BLaER1 (cell line): Measurements from ENCODE around the gene UNKL.

Experiments used
- H3K27ac ChIP-seq: shearing (Covaris generic); formaldehyde crosslinking; 2 replicates; pipeline ENCODE4 v1.8.1; 2022
- H3K27me3 ChIP-seq: shearing (Covaris generic); formaldehyde crosslinking; 2 replicates; pipeline ENCODE4 v1.8.1; 2022
- H3K36me3 ChIP-seq: shearing (Covaris generic); formaldehyde crosslinking; 2 replicates; pipeline ENCODE4 v1.8.1; 2022
- H3K4me1 ChIP-seq: shearing (Covaris generic); formaldehyde crosslinking; 2 replicates; pipeline ENCODE4 v1.8.1; 2022
- H3K4me2 ChIP-seq: shearing (Covaris generic); formaldehyde crosslinking; 2 replicates; pipeline ENCODE4 v1.8.1; 2022
- H3K4me3 ChIP-seq: shearing (Covaris generic); formaldehyde crosslinking; 2 replicates; pipeline ENCODE4 v1.8.1; 2022
- H3K9ac ChIP-seq: shearing (Covaris generic); formaldehyde crosslinking; 2 replicates; pipeline ENCODE4 v1.8.1; 2022
- H3K9me3 ChIP-seq: shearing (Covaris generic); formaldehyde crosslinking; 2 replicates; pipeline ENCODE4 v1.8.1; 2022
- H4K20me1 ChIP-seq: shearing (Covaris generic); formaldehyde crosslinking; 2 replicates; pipeline ENCODE4 v1.8.1; 2022
- Cebpa-rat ChIP-seq: shearing (Covaris generic); IDR thresholded peaks from 2 replicates; pipeline ENCODE4 v1.8.1; 2022

Gene UNKL

DNA sequence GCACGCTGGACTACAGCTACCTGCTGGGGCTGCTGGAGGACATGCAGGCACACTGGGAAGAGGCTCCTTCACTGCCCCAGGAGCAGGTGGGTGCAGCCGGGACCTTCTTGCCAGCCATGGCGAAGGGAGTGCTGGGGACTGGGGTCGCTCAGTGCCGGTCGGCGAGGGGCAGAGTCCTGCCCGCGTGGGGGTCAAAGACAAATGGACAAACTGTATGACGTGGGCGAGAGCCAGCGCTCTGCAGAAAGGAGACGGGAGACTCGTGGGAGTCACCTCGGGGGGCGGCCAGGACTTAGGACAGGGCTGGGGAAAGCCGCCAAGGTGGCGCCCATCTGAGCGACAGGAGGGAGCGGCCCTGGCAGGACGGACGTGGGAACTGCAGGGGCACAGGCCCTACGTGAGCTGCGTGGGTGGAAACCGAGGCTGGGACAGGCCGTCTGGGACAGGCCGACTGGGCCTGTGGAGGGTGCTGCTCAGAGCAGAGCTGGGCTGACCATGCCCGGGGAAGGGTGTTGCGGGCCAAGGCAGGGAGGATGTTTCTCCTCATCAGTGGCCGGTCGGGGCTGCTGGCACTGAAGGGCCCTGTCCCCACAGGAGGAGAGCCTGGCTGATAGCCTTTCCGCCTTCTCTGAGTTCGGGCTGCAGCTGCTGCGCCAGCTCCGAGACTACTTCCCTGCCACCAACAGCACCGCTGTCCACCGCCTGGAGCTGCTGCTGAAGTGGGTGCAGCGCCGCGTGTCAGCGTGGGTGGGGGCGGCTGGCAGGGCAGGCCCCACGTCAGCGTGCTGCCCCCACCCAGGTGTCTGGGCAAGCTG is 70.9 kb downstream of the UNKL start:
- H3K27ac ChIP-seq = peak overlapping the region; percentile 22; the same call in 1 of the 2 replicates
- H3K9me3 ChIP-seq = no peaks in the 10 kb centered on the region
- no peak for TF ChIP-seq Cebpa-rat
- H3K4me2 ChIP-seq = peak overlapping the region; percentile 97
- H3K4me3 ChIP-seq = peak overlapping the region; percentile 55; the same call in 1 of the 2 replicates
- peaks cover 12% of the 10 kb centered on the region for H4K20me1 ChIP-seq
- peaks cover 14% of the 10 kb centered on the region for H3K36me3 ChIP-seq
- peaks cover 4% of the 10 kb centered on the region; the same call in 1 of the 2 replicates for H3K27me3 ChIP-seq
- H3K9ac ChIP-seq = peak overlapping the region; percentile 44; the same call in 1 of the 2 replicates
- H3K4me1 ChIP-seq = peaks cover 45% of the 10 kb centered on the region

DNA sequence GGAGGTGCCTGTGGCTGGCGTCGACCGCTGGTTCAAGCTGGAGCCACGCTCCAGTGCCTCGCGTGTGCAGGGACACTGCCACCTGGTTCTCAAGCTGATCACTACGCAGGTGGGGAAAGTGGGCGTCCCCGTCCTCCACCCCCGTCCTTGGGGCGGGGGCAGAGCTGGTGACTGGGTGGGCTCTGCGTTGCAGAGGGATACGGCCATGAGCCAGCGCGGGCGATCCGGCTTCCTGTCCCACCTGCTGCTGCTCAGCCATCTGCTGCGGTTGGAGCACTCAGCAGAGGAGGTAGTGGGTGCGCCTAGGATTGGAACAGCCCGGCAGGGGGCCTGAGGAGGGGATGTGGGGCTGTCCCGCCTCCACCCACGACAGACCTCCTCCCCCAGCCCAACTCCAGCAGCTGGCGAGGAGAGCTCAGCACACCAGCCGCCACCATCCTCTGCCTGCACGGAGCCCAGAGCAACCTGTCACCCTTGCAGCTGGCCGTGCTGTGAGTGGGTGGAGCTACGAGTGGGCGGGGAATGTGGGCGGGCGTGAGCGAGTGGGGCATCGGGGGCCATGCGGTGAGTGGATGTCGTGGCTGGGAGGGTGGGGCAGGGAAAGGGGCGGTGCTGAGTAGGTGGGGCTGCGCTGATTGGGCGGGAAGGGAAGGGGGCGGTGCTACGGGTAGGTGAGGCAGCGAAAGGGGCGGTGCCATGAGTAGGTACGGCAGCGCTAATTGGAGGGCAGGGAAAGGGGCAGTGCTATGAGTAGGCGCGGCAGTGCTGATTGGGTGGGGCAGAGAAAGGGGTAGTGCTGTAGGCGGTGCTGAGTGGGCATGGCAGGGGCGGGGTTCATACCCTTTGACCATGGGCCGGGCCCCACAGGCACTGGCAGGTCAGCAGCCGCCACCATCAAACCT is 71.7 kb downstream of the UNKL start:
- H3K36me3 ChIP-seq = 0 out of 2 replicates have a peak, but pooled peaks cover 5% of the 10 kb centered on the region
- H3K27me3 ChIP-seq = peaks cover 10% of the 10 kb centered on the region
- H3K4me3 ChIP-seq = peak overlapping the region; percentile 55
- peak overlapping the region; percentile 97 for H3K4me2 ChIP-seq
- H4K20me1 ChIP-seq = peaks cover 14% of the 10 kb centered on the region
- peaks cover 52% of the 10 kb centered on the region for H3K4me1 ChIP-seq
- no peaks in the 10 kb centered on the region for H3K9me3 ChIP-seq
- TF ChIP-seq Cebpa-rat = no peak
- peak overlapping the region; percentile 60; the same call in 1 of the 2 replicates for H3K9ac ChIP-seq
- H3K27ac ChIP-seq = peak overlapping the region; percentile 83

DNA sequence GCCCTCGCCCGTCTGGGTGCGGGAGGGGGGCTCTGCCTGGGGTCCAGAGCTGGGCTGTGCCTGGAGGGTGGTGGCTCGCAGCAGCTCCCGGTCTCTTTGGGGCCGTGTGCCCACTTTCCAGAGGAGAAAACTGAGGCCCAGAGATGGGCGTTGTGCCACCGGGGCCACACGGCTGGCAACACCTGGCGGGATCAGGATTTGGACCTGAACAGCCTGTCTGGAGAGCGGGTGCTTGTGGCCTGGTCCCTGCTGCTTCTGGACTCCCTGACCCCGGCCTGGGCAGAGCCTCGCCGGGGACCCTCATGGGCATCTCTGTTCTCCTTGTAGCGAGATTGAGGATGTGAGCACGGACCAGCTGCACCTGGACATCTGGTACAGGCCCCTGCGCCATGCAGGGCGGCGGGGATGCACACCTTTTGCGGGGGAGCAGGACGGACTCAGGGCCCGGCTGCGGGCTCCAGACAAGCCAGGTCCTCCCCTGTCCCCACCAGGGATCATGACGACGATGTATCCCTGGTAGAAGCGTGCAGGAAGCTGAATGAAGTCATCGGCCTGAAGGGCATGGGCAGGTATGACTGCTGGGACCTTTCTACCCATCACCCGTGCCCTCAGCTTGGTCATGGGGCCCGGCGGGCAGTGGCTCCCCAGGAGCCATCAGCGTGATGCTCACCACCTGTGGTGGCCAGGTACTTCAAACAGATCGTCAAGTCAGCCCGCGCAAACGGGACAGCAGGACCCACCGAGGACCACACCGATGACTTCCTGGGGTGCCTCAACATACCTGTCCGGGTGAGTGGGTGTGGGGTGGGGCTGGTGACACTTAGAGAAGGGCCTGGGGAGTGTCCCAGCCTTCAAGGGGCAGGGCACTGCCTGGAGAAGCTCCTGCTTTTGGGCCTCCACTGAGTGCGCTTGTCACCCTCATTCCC is 72.7 kb downstream of the UNKL start:
- peak overlapping the region; percentile 50 for H3K4me3 ChIP-seq
- peak overlapping the region; percentile 87 for H3K4me2 ChIP-seq
- no peaks in the 10 kb centered on the region for H3K9me3 ChIP-seq
- TF ChIP-seq Cebpa-rat = no peak
- H3K4me1 ChIP-seq = peaks cover 59% of the 10 kb centered on the region
- peak overlapping the region; percentile 60; the same call in 1 of the 2 replicates for H3K9ac ChIP-seq
- no peaks in the 10 kb centered on the region for H3K36me3 ChIP-seq
- H3K27ac ChIP-seq = peak overlapping the region; percentile 83
- peaks cover 24% of the 10 kb centered on the region for H4K20me1 ChIP-seq
- H3K27me3 ChIP-seq = peaks cover 20% of the 10 kb centered on the region

DNA sequence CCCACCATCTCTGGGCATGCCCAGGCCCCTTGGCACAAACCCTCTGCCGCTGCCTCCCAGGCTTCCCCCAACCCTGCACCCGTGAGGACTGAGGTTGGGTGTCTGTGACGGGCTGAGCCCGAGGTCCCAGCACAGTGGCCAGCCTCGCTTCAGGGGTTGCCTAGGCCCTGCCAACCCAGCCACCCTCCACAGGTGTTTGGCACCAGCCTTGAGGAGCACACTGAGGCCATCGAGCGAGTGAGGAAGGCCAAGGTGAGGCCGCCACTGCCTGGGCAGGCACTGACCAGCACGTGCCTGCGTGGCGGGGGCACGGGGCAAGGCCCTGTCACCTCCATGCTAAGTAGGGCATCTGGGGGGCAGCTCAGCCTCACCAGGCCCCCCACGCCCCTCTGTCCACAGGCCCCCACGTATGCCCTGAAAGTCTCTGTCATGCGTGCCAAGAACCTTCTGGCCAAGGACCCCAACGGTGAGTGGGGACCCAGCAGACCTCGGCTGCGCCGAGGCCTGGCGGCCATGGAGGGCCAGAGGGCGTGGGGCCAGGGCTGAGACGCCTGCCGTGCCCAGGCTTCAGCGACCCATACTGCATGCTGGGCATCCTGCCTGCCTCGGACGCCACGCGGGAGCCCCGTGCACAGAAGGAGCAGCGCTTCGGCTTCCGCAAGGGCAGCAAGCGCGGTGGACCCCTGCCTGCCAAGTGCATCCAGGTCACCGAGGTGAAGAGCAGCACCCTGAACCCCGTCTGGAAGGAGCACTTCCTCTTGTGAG is 73.6 kb downstream of the UNKL start:
- Histone ChIP-seq H3K4me1 (peaks cover 67% of the 10 kb centered on the region), H3K27ac (peak overlapping the region; percentile 83), H3K27me3 (peaks cover 29% of the 10 kb centered on the region), H3K4me3 (no peak overlapping the region), H3K9me3 (no peaks in the 10 kb centered on the region), H3K4me2 (peak overlapping the region; percentile 87), H3K36me3 (no peaks in the 10 kb centered on the region), H3K9ac (no peak overlapping the region), H4K20me1 (peaks cover 33% of the 10 kb centered on the region)
- TF ChIP-seq Cebpa-rat = no peak

DNA sequence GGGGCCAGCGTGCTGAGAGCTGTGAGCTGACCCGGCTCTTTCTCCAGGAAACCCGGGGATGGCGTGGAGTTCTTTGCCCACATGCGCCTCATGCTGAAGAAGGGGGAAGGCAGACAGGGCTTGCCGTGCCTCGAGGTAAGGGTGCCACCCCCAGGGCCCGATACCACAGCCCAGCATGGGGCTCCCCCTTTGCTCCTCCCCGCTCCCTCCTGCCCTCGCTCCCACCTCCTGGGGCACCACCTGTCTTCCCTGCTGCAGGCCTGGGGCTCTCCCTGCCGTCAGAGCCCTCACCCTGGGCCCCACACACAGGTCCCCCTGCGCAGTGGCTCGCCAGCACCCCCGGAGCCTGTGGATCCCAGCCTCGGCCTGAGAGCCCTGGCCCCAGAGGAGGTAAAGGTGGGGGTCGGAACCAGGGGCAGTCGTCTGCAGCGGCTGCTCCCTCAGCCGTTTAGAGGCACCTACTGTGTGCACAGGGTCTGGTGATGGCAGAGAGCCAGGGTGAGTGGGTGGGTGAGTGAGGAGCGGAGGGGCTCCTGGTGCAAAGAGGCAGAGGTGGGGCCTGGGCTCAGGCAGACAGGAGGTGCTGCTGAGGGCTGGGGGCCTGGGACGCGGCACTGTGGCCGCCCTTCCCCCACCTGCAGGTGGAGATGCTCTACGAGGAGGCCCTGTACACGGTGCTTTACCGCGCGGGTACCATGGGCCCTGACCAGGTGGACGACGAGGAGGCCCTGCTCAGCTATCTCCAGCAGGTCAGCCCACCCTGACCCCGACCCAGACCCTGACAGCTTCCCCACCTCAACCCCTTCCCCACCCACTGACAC is 75.4 kb downstream of the UNKL start:
- H3K9ac ChIP-seq = no peak overlapping the region
- no peak overlapping the region for H3K4me3 ChIP-seq
- TF ChIP-seq Cebpa-rat = no peak
- no peak overlapping the region for H3K27ac ChIP-seq
- no peaks in the 10 kb centered on the region for H3K9me3 ChIP-seq
- H4K20me1 ChIP-seq = peaks cover 48% of the 10 kb centered on the region
- peak overlapping the region; percentile 43 for H3K4me2 ChIP-seq
- H3K36me3 ChIP-seq = no peaks in the 10 kb centered on the region
- peaks cover 77% of the 10 kb centered on the region for H3K4me1 ChIP-seq
- peaks cover 47% of the 10 kb centered on the region for H3K27me3 ChIP-seq

DNA sequence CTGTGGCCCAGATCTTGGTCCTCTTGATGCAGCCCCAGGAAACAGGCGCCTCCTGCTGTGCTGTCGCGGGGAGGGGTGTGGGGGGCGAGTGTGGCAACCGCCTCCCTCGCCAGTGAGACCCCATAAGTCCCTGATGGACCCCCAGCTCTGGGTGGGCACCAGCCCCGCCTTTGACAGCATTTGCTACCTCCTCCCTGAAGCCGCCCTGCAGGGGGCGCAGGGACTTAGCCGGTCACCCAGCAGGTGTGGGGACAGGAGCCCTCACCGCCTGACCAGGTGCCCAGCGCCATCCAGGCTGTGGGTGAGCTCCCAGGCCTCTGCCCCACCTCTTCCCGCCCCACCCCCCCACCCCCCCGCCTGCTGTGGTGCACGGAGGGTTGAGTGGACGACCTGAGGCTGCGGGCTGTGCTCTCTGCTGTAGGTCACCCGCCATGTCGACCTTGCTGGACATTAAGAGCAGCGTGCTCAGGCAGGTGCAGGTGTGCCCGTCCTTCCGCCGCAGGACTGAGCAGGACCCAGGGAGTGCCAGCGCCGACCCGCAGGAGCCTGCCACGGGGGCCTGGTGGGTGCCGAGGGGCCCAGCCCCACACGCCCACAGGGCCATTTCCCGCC is 76.3 kb downstream of the UNKL start:
- H3K4me2 ChIP-seq = peak overlapping the region; percentile 43
- no peak overlapping the region for H3K4me3 ChIP-seq
- peaks cover 45% of the 10 kb centered on the region for H4K20me1 ChIP-seq
- no peaks in the 10 kb centered on the region for H3K9me3 ChIP-seq
- H3K27ac ChIP-seq = no peak overlapping the region
- H3K9ac ChIP-seq = no peak overlapping the region
- H3K27me3 ChIP-seq = peaks cover 55% of the 10 kb centered on the region
- H3K36me3 ChIP-seq = no peaks in the 10 kb centered on the region
- peaks cover 75% of the 10 kb centered on the region for H3K4me1 ChIP-seq
- TF ChIP-seq Cebpa-rat = no peak

DNA sequence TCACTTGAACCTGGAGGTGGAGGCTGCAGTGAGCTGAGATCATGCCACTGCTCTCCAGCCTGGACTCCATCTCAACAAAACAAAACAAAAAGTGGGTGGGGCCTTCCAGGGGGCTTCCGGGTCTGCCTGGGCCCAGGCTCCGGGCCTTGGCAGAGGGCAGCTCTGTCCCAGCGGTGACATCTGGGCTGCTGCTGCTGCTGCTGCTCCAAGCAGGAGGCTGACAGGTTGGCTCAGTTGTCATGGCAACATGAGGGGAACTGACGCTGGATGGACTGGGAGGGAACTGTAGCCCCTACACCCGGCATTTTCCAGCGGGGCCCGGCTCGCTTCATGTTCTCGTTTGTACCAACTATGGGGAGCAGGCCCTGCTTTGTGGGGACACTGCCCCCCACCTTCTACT is 77.0 kb downstream of the UNKL start:
- peak overlapping the region; percentile 28 for H3K4me2 ChIP-seq

More for the DNA sequence above, 77.0 kb downstream of the UNKL start:
- no peak overlapping the region for H3K4me3 ChIP-seq
- H3K36me3 ChIP-seq = no peaks in the 10 kb centered on the region
- H3K4me1 ChIP-seq = peaks cover 80% of the 10 kb centered on the region
- H4K20me1 ChIP-seq = peaks cover 52% of the 10 kb centered on the region
- no peak overlapping the region for H3K27ac ChIP-seq
- H3K9me3 ChIP-seq = no peaks in the 10 kb centered on the region
- no peak for TF ChIP-seq Cebpa-rat
- H3K27me3 ChIP-seq = peaks cover 63% of the 10 kb centered on the region
- no peak overlapping the region for H3K9ac ChIP-seq
